Stimulated activated CD8-positive, alpha-beta memory T cell treated with anti-CD3 and anti-CD28 coated beads, Interleukin-2, amount 100 ng/mL, for 1 hour (primary cell): ENCODE measurements around the gene SLC38A8.

Experiments
- DNase-seq, 2 donors: peaks; one replicate each; pipeline ENCODE4 v3.0.0-alpha.2; 2020; ENCODE audit warnings: low read depth in 2 of 2

Gene SLC38A8

DNA sequence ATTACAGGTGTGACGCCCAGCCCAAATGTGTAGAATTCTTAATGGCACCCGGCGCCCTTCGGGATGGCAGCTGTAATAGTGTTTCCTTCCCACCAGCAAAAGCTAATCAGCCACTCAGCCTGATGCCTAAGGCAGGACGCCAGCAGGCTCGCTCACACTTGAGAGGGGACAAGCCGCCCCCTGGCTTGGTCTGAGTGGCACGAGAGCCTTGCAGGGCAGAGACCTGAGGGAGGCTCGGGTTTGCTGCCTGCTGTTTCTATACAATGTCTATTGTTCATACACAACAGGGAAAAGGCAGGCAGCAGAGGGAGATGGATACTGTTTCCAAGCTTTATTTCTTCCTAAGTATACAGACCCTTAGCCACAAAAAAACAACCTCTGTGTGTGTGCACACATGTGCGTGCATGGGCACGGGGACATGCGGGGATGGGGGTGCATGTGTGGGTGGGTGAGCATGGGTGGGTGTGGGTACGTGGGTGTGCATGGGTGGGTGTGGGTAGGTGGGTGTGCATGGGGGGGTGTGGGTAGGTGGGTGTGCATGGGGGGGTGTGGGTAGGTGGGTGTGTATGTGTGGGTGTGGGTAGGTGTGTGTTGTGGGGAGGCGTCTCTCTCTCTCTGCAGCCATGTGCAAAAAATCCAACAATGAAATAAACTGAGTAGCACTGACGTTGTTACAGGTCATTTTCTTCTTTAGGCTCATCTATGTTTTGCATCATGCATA is 10.0 kb downstream of the SLC38A8 start:
- DNase-seq, result no peak

GRCh38 chr16:84031556-84031955 is 11.0 kb downstream of the SLC38A8 start:
- no peak for DNase-seq

DNA sequence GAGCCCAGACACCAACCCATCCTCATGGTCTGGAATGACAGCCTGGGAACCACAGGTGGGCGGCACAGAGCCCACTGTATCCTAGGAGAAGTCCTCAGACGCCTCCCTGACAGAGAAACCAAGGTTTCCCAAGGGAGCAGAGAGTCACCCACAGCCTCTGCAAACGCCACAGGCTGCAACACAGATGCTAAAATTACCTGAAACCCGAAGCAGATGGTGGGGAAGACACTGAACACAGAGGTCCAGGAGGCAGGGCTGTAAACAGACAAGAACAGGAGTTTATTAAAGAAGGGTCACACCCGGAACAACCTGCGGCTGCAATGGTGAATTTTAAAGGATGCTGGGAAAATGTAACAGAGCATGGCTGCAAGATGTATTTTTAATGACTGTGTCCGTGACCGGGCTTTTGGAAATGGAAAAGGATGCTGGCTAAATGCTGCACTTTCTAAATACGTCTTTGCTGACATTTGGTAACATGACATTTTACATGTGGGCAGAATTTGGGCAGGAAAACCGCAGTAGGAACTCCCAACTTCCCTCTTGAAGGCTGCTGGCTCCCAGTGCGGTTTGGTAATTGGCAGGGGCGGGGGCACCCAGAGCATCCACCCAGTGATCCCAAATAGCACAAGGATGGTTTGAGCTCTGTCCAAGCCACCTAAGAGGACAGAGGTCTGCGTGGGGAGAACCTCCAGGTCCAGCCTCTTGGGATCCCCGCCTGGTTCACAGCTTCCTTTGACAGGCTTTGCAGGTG is 13.1 kb downstream of the SLC38A8 start:
- no peak for DNase-seq

- DNase-seq, result no peak
Observed at GRCh38 chr16:84027625-84028024, 15.0 kb downstream of the SLC38A8 start.

DNA sequence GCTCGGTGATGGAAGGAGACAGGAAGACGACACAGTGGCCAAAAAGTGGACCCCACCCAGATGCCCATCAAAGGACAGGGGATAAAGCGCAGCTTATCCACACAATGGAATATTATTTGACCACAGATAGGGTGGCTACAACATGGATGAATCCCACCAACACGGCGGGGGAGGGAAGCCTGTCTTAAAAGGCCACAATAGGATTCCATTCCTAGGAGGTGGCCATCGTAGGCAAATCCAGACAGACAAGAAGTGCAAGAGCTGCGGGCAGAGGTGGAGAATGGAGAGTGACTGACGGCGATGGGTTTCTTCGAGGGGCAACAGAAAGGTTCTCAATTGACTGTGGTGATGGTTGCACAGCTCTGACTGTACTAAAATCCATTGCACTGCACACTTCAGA is 16.0 kb downstream of the SLC38A8 start:
- DNase-seq, result no peak

DNA sequence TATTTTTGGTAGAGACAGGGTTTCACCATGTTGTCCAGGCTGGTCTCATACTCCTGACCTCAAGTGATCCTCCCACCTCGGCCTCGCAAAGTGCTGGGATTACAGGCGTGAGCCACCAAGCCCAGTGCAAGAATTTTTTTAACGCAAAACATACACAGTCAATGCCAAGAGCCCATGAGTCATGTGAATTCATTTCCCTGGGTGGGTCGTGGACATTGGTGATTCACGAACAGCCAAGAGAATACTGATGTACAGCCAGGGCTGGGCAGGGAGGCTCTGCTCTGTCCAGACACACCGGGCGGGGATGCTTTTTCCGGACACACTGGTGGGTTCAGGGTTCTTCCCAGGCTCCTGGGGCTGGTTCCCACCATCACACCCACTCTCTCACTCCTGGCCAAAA is 17.7 kb downstream of the SLC38A8 start:
- no peak for DNase-seq

GRCh38 chr16:84022644-84023043 is 20.0 kb downstream of the SLC38A8 start:
- DNase-seq, result no peak

- no peak for DNase-seq
Observed at GRCh38 chr16:84021488-84021887, 21.1 kb downstream of the SLC38A8 start.

- DNase-seq, result no peak
Observed at GRCh38 chr16:84020353-84020752, 22.2 kb downstream of the SLC38A8 start.

- no peak for DNase-seq
Observed at GRCh38 chr16:84018710-84019109, 23.9 kb downstream of the SLC38A8 start.

DNA sequence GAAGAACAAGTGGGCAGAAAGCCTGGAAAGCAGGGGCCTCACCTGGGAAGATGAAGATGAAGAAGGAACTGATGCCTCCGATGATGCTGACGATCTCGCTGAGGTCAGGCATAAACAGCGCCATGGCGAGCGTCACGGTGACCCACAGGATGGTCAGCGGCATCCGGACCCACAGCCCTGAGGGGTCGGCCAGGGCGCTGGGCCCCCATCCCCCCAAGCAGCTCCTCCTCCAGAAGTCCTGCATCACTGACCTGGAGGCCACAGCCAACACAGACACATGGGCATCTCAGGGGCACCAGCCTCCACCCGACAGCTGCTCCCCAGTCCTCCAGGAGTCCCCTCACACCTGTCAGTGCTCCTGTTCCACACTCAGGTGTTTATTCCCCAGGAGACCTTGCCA is 26.1 kb downstream of the SLC38A8 start:
- no peak for DNase-seq

GRCh38 chr16:84015399-84015798 is 27.2 kb downstream of the SLC38A8 start:
- no peak for DNase-seq

GRCh38 chr16:84014570-84015327 is 27.8 kb downstream of the SLC38A8 start:
- DNase-seq, result no peak

GRCh38 chr16:84013787-84014569 is 28.6 kb downstream of the SLC38A8 start:
- peak in 1 of 2 donors; percentile 6 for DNase-seq

DNA sequence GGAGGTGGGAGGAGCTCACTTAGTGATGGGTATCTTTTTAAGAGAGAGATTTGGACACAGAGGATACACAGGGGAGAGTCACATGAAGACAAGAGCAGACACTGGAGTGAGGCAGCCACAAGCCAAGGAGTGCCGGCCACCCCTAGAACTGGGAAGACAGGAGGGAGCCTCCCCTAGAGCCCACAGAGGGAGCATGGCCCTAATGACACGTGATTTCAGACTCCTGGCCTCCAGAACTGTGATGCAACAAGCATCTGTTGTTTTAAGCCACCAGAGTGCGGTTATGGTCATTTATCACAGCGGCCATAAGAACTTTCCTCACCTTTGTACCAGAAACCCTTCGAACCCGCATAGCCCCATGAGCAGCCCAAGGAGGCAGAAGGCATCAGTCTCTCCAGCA is 33.3 kb downstream of the SLC38A8 start:
- no peak for DNase-seq

DNA sequence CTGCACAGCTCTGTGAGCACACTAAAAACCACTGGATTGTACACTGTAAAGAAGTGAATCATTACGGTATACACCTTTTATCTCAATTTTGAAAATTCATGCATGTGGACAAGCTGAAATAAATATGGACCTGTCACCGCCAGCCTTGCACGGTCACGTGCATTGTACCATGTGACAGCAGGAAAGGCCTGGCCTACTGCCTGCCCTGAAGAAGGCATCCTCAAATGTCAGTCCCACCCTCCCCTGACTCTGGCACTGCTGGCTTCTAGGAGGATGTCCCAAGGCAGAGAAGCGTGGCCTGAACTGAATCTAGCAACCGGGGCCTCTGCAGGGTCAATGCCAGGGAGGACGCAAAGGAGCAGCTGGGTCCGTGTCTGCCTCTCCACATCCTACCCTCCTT is 34.6 kb downstream of the SLC38A8 start:
- no peak for DNase-seq

- no peak for DNase-seq
Observed at GRCh38 chr16:84007520-84007919, 35.1 kb downstream of the SLC38A8 start.

- DNase-seq, result no peak
Observed at GRCh38 chr16:84005391-84005790, 37.2 kb downstream of the SLC38A8 start.

DNA sequence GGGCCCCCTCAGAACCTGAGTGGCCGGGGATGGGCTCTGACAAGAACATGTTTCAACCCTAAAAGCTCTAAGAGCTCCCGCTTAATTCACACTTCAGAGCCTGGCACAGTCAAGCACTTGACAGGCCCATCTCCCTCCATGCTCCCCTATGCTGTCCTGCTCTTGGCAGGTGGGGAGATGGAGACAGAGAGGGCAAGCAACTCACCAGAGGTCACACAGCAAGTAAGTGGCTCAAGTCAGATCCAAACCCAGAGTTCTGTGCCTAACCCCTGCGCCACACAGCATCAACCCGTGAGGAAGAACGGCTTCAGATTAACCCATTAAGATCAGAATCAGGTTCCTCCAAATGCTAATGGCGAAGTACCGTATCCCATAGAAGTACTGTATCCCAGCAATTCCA is 38.2 kb downstream of the SLC38A8 start:
- DNase-seq, result no peak

GRCh38 chr16:84003038-84003437 is 39.6 kb downstream of the SLC38A8 start:
- DNase-seq, result no peak

DNA sequence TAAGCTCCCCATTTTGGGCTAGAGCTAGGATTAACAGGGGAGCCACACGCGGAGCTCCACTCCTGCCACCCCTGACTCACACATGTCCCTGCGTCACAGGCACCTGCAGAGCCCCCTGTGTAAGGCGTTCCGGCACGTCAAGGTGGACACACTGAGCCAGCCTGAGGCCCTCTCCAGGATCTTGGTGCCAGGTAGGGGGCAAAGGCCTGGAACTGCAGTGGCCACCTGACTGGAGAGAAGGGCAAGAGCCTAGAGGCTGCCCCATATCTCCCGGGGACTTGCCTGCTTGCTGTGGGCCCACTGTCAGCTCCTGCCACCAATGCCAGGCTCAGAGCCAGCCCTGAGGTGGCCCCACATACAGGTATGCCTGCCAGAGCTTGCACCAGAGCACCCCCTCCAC is 40.9 kb downstream of the SLC38A8 start:
- no peak for DNase-seq
